GM18502 (cell line): Measurements from ENCODE around the gene DDIT4.
"Not testable (repeated sequence)": the region's sequence is repeated elsewhere in the genome, so short reads cannot be mapped to it uniquely, and the experiment has no call there.

Source experiments
- ATAC-seq: cut with Tn5 transposase; IDR thresholded peaks from one replicate; pipeline ENCODE4 v1.9.1; 2021; ENCODE audit warnings: mild to moderate bottlenecking; ENCODE audit not compliant: unreplicated experiment, poor library complexity

Gene DDIT4

GRCh38 chr10:72273410-72274212 is at the start of gene DDIT4:
TSS of gene DDIT4 (plus strand) at chr10:72273924. CDS start at chr10:72274217, 293 bp downstream.
- ATAC-seq, result peak; percentile 85

- ATAC-seq, result not testable (repeated sequence)
Observed at GRCh38 chr10:72224191-72224590, 49.5 kb upstream of the DDIT4 start.

GRCh38 chr10:72226418-72227027 is 47.2 kb upstream of the DDIT4 start:
- no peak for ATAC-seq

GRCh38 chr10:72227826-72228225 is 45.9 kb upstream of the DDIT4 start:
- ATAC-seq, result no peak

- no peak for ATAC-seq
Observed at GRCh38 chr10:72228318-72228751, 45.4 kb upstream of the DDIT4 start.

- ATAC-seq, result no peak
Observed at GRCh38 chr10:72229261-72230251, 44.2 kb upstream of the DDIT4 start.

- no peak for ATAC-seq
Observed at GRCh38 chr10:72233621-72234020, 40.1 kb upstream of the DDIT4 start.

- ATAC-seq, result no peak
Observed at GRCh38 chr10:72234560-72235095, 39.1 kb upstream of the DDIT4 start.

GRCh38 chr10:72235544-72236279 is 38.0 kb upstream of the DDIT4 start:
- ATAC-seq, result no peak

- ATAC-seq, result no peak
Observed at GRCh38 chr10:72238392-72239175, 35.1 kb upstream of the DDIT4 start.

GRCh38 chr10:72239409-72239808 is 34.3 kb upstream of the DDIT4 start:
- ATAC-seq, result no peak

GRCh38 chr10:72240371-72240770 is 33.4 kb upstream of the DDIT4 start:
- ATAC-seq, result no peak

- ATAC-seq, result no peak
Observed at GRCh38 chr10:72241691-72242252, 32.0 kb upstream of the DDIT4 start.

- ATAC-seq, result no peak
Observed at GRCh38 chr10:72242675-72243074, 31.0 kb upstream of the DDIT4 start.

GRCh38 chr10:72243822-72244437 is 29.8 kb upstream of the DDIT4 start:
- ATAC-seq, result no peak

GRCh38 chr10:72244573-72245038 is 29.1 kb upstream of the DDIT4 start:
- ATAC-seq, result no peak

- ATAC-seq, result no peak
Observed at GRCh38 chr10:72245949-72246525, 27.7 kb upstream of the DDIT4 start.
